Astrocyte (in vitro differentiated cells and primary cell): ENCODE data around the gene TUFT1. TPM values are rescaled to one million over a fixed set of nuclear protein-coding genes. Genes with fewer than 3 reads are reported as not detected.

Experiments
- DNase-seq: peaks from one replicate; pipeline ENCODE4 v3.0.0-alpha.2; 2010; ENCODE audit warnings: low read depth
- FAIRE-seq: peaks from 2 replicates; lab custom pipeline; 2011; peaks lifted over from hg19 to GRCh38; lab: Jason Lieb, UNC
- H2AFZ ChIP-seq: 2 replicates; pipeline ENCODE4 v1.6.0; 2012; ENCODE audit warnings: low read depth, low read length, inconsistent platforms
- H3K27ac ChIP-seq: 2 replicates; pipeline ENCODE4 v1.5.1; 2011; ENCODE audit warnings: low read depth, low read length, inconsistent platforms
- H3K27me3 ChIP-seq: 2 replicates; pipeline ENCODE4 v1.6.0; 2011; ENCODE audit warnings: low read length, inconsistent platforms; ENCODE audit not compliant: insufficient read depth
- H3K36me3 ChIP-seq: 2 replicates; pipeline ENCODE4 v1.5.1; 2011; ENCODE audit warnings: low read length, inconsistent platforms; ENCODE audit not compliant: insufficient read depth
- H3K4me1 ChIP-seq: 2 replicates; pipeline ENCODE4 v1.5.1; 2011; ENCODE audit warnings: low read length, inconsistent platforms; ENCODE audit not compliant: insufficient read depth
- H3K4me2 ChIP-seq: 2 replicates; pipeline ENCODE4 v1.6.0; 2012; ENCODE audit warnings: low read length, inconsistent platforms
- H3K4me3 ChIP-seq: 2 replicates; pipeline ENCODE4 v1.5.1; 2011; ENCODE audit warnings: low read depth, mild to moderate bottlenecking, low read length, inconsistent platforms; ENCODE audit not compliant: insufficient read depth
- H3K79me2 ChIP-seq: 2 replicates; pipeline ENCODE4 v1.6.0; 2012; ENCODE audit warnings: mild to moderate bottlenecking, low read length, inconsistent platforms; ENCODE audit not compliant: insufficient read depth
- H3K9ac ChIP-seq: 2 replicates; pipeline ENCODE4 v1.6.0; 2012; ENCODE audit warnings: mild to moderate bottlenecking, low read length, inconsistent platforms
- H3K9me3 ChIP-seq: 2 replicates; pipeline ENCODE4 v1.5.1; 2012; ENCODE audit warnings: low read depth, mild to moderate bottlenecking, low read length, inconsistent platforms; ENCODE audit not compliant: insufficient read depth
- H4K20me1 ChIP-seq: 2 replicates; pipeline ENCODE4 v1.6.0; 2012; ENCODE audit warnings: low read length, inconsistent platforms; ENCODE audit not compliant: insufficient read depth
- H3K27ac Mint-ChIP-seq: one replicate; pipeline ENCODE4 v1.8.0; 2021; ENCODE audit warnings: mild to moderate bottlenecking, mixed read lengths; ENCODE audit not compliant: unreplicated experiment
- H3K27me3 Mint-ChIP-seq: one replicate; pipeline ENCODE4 v1.8.0; 2021; ENCODE audit warnings: low read depth, mixed read lengths; ENCODE audit not compliant: unreplicated experiment
- H3K36me3 Mint-ChIP-seq: one replicate; pipeline ENCODE4 v1.8.0; 2021; ENCODE audit warnings: low read depth, mixed read lengths; ENCODE audit not compliant: unreplicated experiment
- H3K4me1 Mint-ChIP-seq: one replicate; pipeline ENCODE4 v1.8.0; 2021; ENCODE audit warnings: low read depth, mixed read lengths; ENCODE audit not compliant: unreplicated experiment
- H3K4me3 Mint-ChIP-seq: one replicate; pipeline ENCODE4 v1.8.0; 2021; ENCODE audit warnings: mild to moderate bottlenecking, moderate library complexity, mixed read lengths; ENCODE audit not compliant: unreplicated experiment
- H3K9me3 Mint-ChIP-seq: one replicate; pipeline ENCODE4 v1.8.0; 2021; ENCODE audit warnings: mild to moderate bottlenecking, mixed read lengths; ENCODE audit not compliant: unreplicated experiment
- CTCF ChIP-seq: IDR thresholded peaks from 2 replicates; pipeline ENCODE4 v1.5.1; 2011; ENCODE audit warnings: low read depth, mild to moderate bottlenecking, inconsistent platforms, low read length, moderate library complexity; ENCODE audit not compliant: insufficient read depth
- EZH2 ChIP-seq: IDR thresholded peaks from 2 replicates; pipeline ENCODE4 v1.6.1; 2012; ENCODE audit warnings: mild to moderate bottlenecking, low read length, inconsistent platforms; ENCODE audit not compliant: insufficient read depth
- total RNA-seq: library from RNA; stranded (reverse); gene quantifications from 2 replicates; pipeline ENCODE4 v1.2.1, GENCODE V29; 2021

The TUFT1 gene
- total RNA-seq, 1 donor from 2014 or later: 90.6 TPM

DNA sequence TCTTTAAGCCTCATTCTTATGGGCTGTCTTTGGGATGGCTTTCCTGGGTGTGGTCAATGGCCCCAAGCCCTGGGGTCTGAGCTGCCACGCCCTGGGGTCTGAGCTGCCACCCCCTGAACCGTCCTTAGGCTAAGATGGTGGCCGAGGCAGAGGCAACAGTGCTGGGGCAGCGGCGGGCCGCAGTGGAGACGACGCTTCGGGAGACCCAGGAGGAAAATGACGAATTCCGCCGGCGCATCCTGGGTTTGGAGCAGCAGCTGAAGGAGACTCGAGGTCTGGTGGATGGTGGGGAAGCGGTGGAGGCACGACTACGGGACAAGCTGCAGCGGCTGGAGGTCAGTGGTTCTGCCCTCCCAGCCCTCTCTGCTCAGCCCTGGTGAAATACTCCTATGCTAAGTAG is 10.3 kb upstream of the TUFT1 start:
- no peak overlapping the region for H3K4me3 ChIP-seq

DNA sequence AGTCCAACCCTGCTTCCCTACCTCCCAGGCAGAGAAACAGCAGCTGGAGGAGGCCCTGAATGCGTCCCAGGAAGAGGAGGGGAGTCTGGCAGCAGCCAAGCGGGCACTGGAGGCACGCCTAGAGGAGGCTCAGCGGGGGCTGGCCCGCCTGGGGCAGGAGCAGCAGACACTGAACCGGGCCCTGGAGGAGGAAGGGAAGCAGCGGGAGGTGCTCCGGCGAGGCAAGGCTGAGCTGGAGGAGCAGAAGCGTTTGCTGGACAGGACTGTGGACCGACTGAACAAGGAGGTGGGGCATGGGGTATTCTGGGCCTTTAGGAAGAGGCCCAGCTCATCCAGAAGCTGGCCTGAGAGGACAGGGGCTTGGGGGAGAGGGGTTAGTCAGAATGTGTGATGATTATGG is 9.6 kb upstream of the TUFT1 start:
- Histone ChIP-seq H3K79me2 (no peaks in the 10 kb centered on the region), H3K4me1 (peaks cover 7% of the 10 kb centered on the region), H3K4me2 (no peak overlapping the region), H3K4me3 (no peak overlapping the region), H3K27me3 (no peaks in the 10 kb centered on the region), H3K9ac (no peak overlapping the region), H3K36me3 (no peaks in the 10 kb centered on the region), H4K20me1 (no peaks in the 10 kb centered on the region), H2AFZ (no peak overlapping the region), H3K27ac (no peak overlapping the region), H3K9me3 (no peaks in the 10 kb centered on the region)
- no peak for DNase-seq
- Mint-ChIP-seq H3K27ac (no peak overlapping the region), H3K27me3 (no peaks in the 10 kb centered on the region), H3K4me1 (peaks cover 5% of the 10 kb centered on the region), H3K4me3 (no peak overlapping the region), H3K9me3 (no peaks in the 10 kb centered on the region), H3K36me3 (peaks cover 11% of the 10 kb centered on the region)
- TF ChIP-seq CTCF (no peak), EZH2 (no peak)
- FAIRE-seq: no peak

More for the DNA sequence above, 10.3 kb upstream of the TUFT1 start:
- Histone ChIP-seq H3K4me1 (peaks cover under 1% of the 10 kb centered on the region), H3K4me2 (no peak overlapping the region), H3K27me3 (no peaks in the 10 kb centered on the region), H3K27ac (no peak overlapping the region), H4K20me1 (no peaks in the 10 kb centered on the region), H3K79me2 (no peaks in the 10 kb centered on the region), H2AFZ (no peak overlapping the region), H3K9me3 (no peaks in the 10 kb centered on the region), H3K9ac (no peak overlapping the region), H3K36me3 (no peaks in the 10 kb centered on the region)
- no peak for TF ChIP-seq EZH2
- TF ChIP-seq CTCF: no peak
- H3K27me3 Mint-ChIP-seq: no peaks in the 10 kb centered on the region
- FAIRE-seq: no peak
- no peak overlapping the region for H3K27ac Mint-ChIP-seq
- DNase-seq: no peak
- H3K9me3 Mint-ChIP-seq: no peaks in the 10 kb centered on the region
- H3K36me3 Mint-ChIP-seq: peaks cover 11% of the 10 kb centered on the region
- peaks cover under 1% of the 10 kb centered on the region for H3K4me1 Mint-ChIP-seq
- H3K4me3 Mint-ChIP-seq: no peak overlapping the region

GRCh38 chr1:151533870-151534269 is 6.2 kb upstream of the TUFT1 start:
- H3K9me3 ChIP-seq: no peaks in the 10 kb centered on the region
- H3K27ac ChIP-seq: no peak overlapping the region
- no peaks in the 10 kb centered on the region for H3K27me3 Mint-ChIP-seq
- H3K4me3 ChIP-seq: no peak overlapping the region
- peaks cover 24% of the 10 kb centered on the region for H3K4me1 Mint-ChIP-seq
- H2AFZ ChIP-seq: no peak overlapping the region
- no peak overlapping the region for H3K4me2 ChIP-seq
- H4K20me1 ChIP-seq: no peaks in the 10 kb centered on the region
- FAIRE-seq: no peak
- peaks cover 4% of the 10 kb centered on the region for H3K36me3 Mint-ChIP-seq
- H3K4me3 Mint-ChIP-seq: no peak overlapping the region
- no peaks in the 10 kb centered on the region for H3K36me3 ChIP-seq
- no peaks in the 10 kb centered on the region for H3K79me2 ChIP-seq
- H3K4me1 ChIP-seq: peaks cover 20% of the 10 kb centered on the region
- H3K27me3 ChIP-seq: no peaks in the 10 kb centered on the region
- TF ChIP-seq EZH2 (no peak), CTCF (no peak)
- no peaks in the 10 kb centered on the region for H3K9me3 Mint-ChIP-seq
- no peak overlapping the region for H3K27ac Mint-ChIP-seq
- no peak for DNase-seq
- no peak overlapping the region for H3K9ac ChIP-seq
